ENCODE data around the gene LMOD2. TPM values are rescaled to one million over a fixed set of nuclear protein-coding genes. Genes with fewer than 3 reads are reported as not detected.
A peak's percentile ranks its signal among the peaks of the same experiment; 100 is the strongest.

Gene LMOD2
- total and polyA plus RNA-seq, 9 of the 15 experiments (the other 6 are each of a cell fraction or from before 2014, with no cell fraction given): 0.04 TPM; not detected in 8

- TF ChIP-seq ZNF407 (IDR thresholded peaks at IDR 0.05; ENCODE audit: low read depth): no peak
- 0 out of 2 replicates have a peak, but pooled peaks have one; percentile 14 for TF ChIP-seq ZNF175 (CRISPR knock-in tag; IDR thresholded peaks at IDR 0.05; ENCODE audit: low read depth)
- TF ChIP-seq, protein P1, sequence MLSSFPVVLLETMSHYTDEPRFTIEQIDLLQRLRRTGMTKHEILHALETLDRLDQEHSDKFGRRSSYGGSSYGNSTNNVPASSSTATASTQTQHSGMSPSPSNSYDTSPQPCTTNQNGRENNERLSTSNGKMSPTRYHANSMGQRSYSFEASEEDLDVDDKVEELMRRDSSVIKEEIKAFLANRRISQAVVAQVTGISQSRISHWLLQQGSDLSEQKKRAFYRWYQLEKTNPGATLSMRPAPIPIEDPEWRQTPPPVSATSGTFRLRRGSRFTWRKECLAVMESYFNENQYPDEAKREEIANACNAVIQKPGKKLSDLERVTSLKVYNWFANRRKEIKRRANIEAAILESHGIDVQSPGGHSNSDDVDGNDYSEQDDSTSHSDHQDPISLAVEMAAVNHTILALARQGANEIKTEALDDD (IDR thresholded peaks at IDR 0.05): peak; percentile 42; the same call in 1 of the 2 replicates
- no peak for TF ChIP-seq ARID3B (CRISPR knock-in tag; IDR thresholded peaks at IDR 0.05; ENCODE audit: borderline replicate concordance)
- TF ChIP-seq FOXA1 (IDR thresholded peaks at IDR 0.05; ENCODE audit: borderline replicate concordance): no peak
- TF ChIP-seq ZFP36 (IDR thresholded peaks at IDR 0.05; ENCODE audit: low read depth, low read length, partially characterized antibody): no peak
- TF ChIP-seq EP300 (IDR thresholded peaks at IDR 0.05; ENCODE audit: low read length): no peak
- TF ChIP-seq PTRF (tag; IDR thresholded peaks at IDR 0.05): no peak
- no peak for TF ChIP-seq NR3C1 (CRISPR knock-in tag; IDR thresholded peaks at IDR 0.05)
- TF ChIP-seq ZNF197 (CRISPR knock-in tag; IDR thresholded peaks at IDR 0.05; ENCODE audit: low read depth): no peak
- TF ChIP-seq IRF2 (CRISPR knock-in tag; IDR thresholded peaks at IDR 0.05): no peak
- no peak for TF ChIP-seq FOXJ2 (tag; IDR thresholded peaks at IDR 0.05)
- no peak for TF ChIP-seq RCOR1 (IDR thresholded peaks at IDR 0.05; ENCODE audit: borderline replicate concordance in 1 of 2, low read depth in 2 of 2, low read length in 2 of 2)
- TF ChIP-seq TCF7 (IDR thresholded peaks at IDR 0.05; ENCODE audit: borderline replicate concordance): no peak
These were observed 27.8 kb upstream of the LMOD2 start (continued) for GRCh38 chr7:123627851-123628250.
